SU-DHL-6 (cell line): Measurements from ENCODE around the gene PTGDS.

Experiments used
- CTCF ChIP-seq: fragments of 200-600 bp; sonication (generic); IDR thresholded peaks from one replicate; pipeline ENCODE4 v1.5.1; 2017; ENCODE audit warnings: antibody characterized with exemption, mild to moderate bottlenecking, low read length, moderate library complexity; ENCODE audit not compliant: insufficient read depth, poor library complexity, severe bottlenecking
- EZH2phosphoT487 ChIP-seq: fragments of 200-600 bp; sonication (generic), shearing (Covaris generic); conservative IDR thresholded peaks from 2 replicates; pipeline ENCODE4 v1.6.1; 2018; ENCODE audit warnings: mild to moderate bottlenecking, antibody characterized with exemption, low read length, moderate library complexity, mixed read lengths

GRCh38 chr9:137000177-137000930, 23.1 kb downstream of the PTGDS start:
- TF ChIP-seq CTCF: no peak
- no peak for TF ChIP-seq EZH2phosphoT487
